Testis (tissue), 2 donors: ENCODE data around the gene BOLA1.

Experiments
- CTCF ChIP-seq, 3 experiments: fragments of 450-650 bp in 2 of 3; fragments of 200-600 bp in 1 of 3; sonication (generic) in 1 of 3; IDR thresholded peaks; one replicate each; pipeline ENCODE4 v1.5.1; 2016 to 2019; ENCODE audit warnings: antibody characterized with exemption in 3 of 3, mild to moderate bottlenecking in 2 of 3, moderate library complexity in 1 of 3
- POLR2A ChIP-seq: fragments of 450-650 bp; IDR thresholded peaks from one replicate; pipeline ENCODE4 v1.6.1; 2017; ENCODE audit warnings: antibody characterized with exemption, mild to moderate bottlenecking, moderate library complexity

GRCh38 chr1:149949911-149950310, 50.5 kb downstream of the BOLA1 start:
- TF ChIP-seq CTCF (IDR thresholded peaks at IDR 0.05): no peak
- no peak for TF ChIP-seq POLR2A
